Skeletal muscle satellite cell (primary cell): ENCODE measurements around the gene RNU1-3.
"Not testable (repeated sequence)": the region's sequence is repeated elsewhere in the genome, so short reads cannot be mapped to it uniquely, and the experiment has no call there.

Experiments
- H3K27me3 ChIP-seq: 2 replicates; pipeline ENCODE4 v1.7.0; 2013; ENCODE audit warnings: low read length; ENCODE audit not compliant: control insufficient read depth, insufficient read depth
- H3K36me3 ChIP-seq: 2 replicates; pipeline ENCODE4 v1.7.0; 2013; ENCODE audit warnings: mild to moderate bottlenecking, control low read depth, low read length; ENCODE audit not compliant: insufficient read depth
- H3K4me1 ChIP-seq: 2 replicates; pipeline ENCODE4 v1.7.0; 2013; ENCODE audit warnings: low read length; ENCODE audit not compliant: control insufficient read depth, insufficient read depth
- H3K4me2 ChIP-seq: 2 replicates; pipeline ENCODE4 v1.7.0; 2013; ENCODE audit warnings: mild to moderate bottlenecking, low read length
- H3K4me3 ChIP-seq: 2 replicates; pipeline ENCODE4 v1.7.0; 2013; ENCODE audit warnings: low read length
- H3K9ac ChIP-seq: 2 replicates; pipeline ENCODE4 v1.7.0; 2013; ENCODE audit warnings: mild to moderate bottlenecking, low read depth, low read length, moderate library complexity
- H3K9me3 ChIP-seq: replicated peaks from 2 replicates; pipeline ENCODE4 v1.7.0; 2013; ENCODE audit warnings: mild to moderate bottlenecking, control low read depth, low read length

Gene RNU1-3

GRCh38 chr1:16704076-16704475 is 37.3 kb upstream of the RNU1-3 start:
- not testable (repeated sequence) for H3K9me3 ChIP-seq, H3K9ac ChIP-seq, H3K4me2 ChIP-seq, H3K4me1 ChIP-seq, H3K27me3 ChIP-seq, H3K36me3 ChIP-seq, H3K4me3 ChIP-seq

- not testable (repeated sequence) for H3K36me3 ChIP-seq, H3K4me2 ChIP-seq, H3K9me3 ChIP-seq, H3K27me3 ChIP-seq, H3K4me1 ChIP-seq, H3K9ac ChIP-seq, H3K4me3 ChIP-seq
Measured at GRCh38 chr1:16703602-16704001, 36.9 kb upstream of the RNU1-3 start.

GRCh38 chr1:16703141-16703540 is 36.4 kb upstream of the RNU1-3 start:
- not testable (repeated sequence) for H3K4me2 ChIP-seq, H3K9ac ChIP-seq, H3K36me3 ChIP-seq, H3K9me3 ChIP-seq, H3K4me1 ChIP-seq, H3K27me3 ChIP-seq, H3K4me3 ChIP-seq

GRCh38 chr1:16702280-16702679 is 35.5 kb upstream of the RNU1-3 start:
- not testable (repeated sequence) for H3K9me3 ChIP-seq, H3K36me3 ChIP-seq, H3K9ac ChIP-seq, H3K4me1 ChIP-seq, H3K4me3 ChIP-seq, H3K4me2 ChIP-seq, H3K27me3 ChIP-seq

GRCh38 chr1:16701189-16701588 is 34.4 kb upstream of the RNU1-3 start:
- not testable (repeated sequence) for H3K9ac ChIP-seq, H3K4me2 ChIP-seq

GRCh38 chr1:16700138-16700895 is 33.6 kb upstream of the RNU1-3 start:
- H3K4me2 ChIP-seq, H3K4me3 ChIP-seq, H3K36me3 ChIP-seq, H3K27me3 ChIP-seq, H3K9ac ChIP-seq, H3K9me3 ChIP-seq, H3K4me1 ChIP-seq: not testable (repeated sequence)

More at GRCh38 chr1:16701189-16701588, 34.4 kb upstream of the RNU1-3 start:
- not testable (repeated sequence) for H3K4me1 ChIP-seq, H3K27me3 ChIP-seq, H3K36me3 ChIP-seq, H3K4me3 ChIP-seq, H3K9me3 ChIP-seq

GRCh38 chr1:16699440-16699839 is 32.7 kb upstream of the RNU1-3 start:
- not testable (repeated sequence) for H3K4me2 ChIP-seq, H3K9me3 ChIP-seq, H3K9ac ChIP-seq, H3K36me3 ChIP-seq, H3K4me3 ChIP-seq, H3K27me3 ChIP-seq, H3K4me1 ChIP-seq

- not testable (repeated sequence) for H3K4me2 ChIP-seq, H3K36me3 ChIP-seq, H3K4me3 ChIP-seq, H3K9me3 ChIP-seq, H3K4me1 ChIP-seq, H3K27me3 ChIP-seq, H3K9ac ChIP-seq
Measured at GRCh38 chr1:16697152-16697551, 30.4 kb upstream of the RNU1-3 start.

- H3K36me3 ChIP-seq, H3K27me3 ChIP-seq, H3K4me3 ChIP-seq, H3K9me3 ChIP-seq, H3K9ac ChIP-seq, H3K4me1 ChIP-seq, H3K4me2 ChIP-seq: not testable (repeated sequence)
Measured at GRCh38 chr1:16696507-16697150, 29.9 kb upstream of the RNU1-3 start.

GRCh38 chr1:16694308-16694702 is 27.6 kb upstream of the RNU1-3 start:
- H3K4me1 ChIP-seq, H3K27me3 ChIP-seq, H3K4me3 ChIP-seq, H3K9me3 ChIP-seq, H3K36me3 ChIP-seq, H3K9ac ChIP-seq, H3K4me2 ChIP-seq: not testable (repeated sequence)

GRCh38 chr1:16693449-16694307 is 26.9 kb upstream of the RNU1-3 start:
- H3K4me2 ChIP-seq, H3K4me1 ChIP-seq, H3K9me3 ChIP-seq, H3K36me3 ChIP-seq, H3K27me3 ChIP-seq, H3K4me3 ChIP-seq, H3K9ac ChIP-seq: not testable (repeated sequence)
